Gastrocnemius medialis (tissue), 4 donors: Measurements from ENCODE around the gene PPCDC. TPM values are rescaled to one million over a fixed set of nuclear protein-coding genes. Genes with fewer than 3 reads are reported as not detected.
A peak's percentile ranks its signal among the peaks of the same experiment; 100 is the strongest.
"Not testable (repeated sequence)": the region's sequence is repeated elsewhere in the genome, so short reads cannot be mapped to it uniquely, and the experiment has no call there.

Experiments used
- ATAC-seq, 2 donors: fragments of 150-250 bp; one replicate each; pipeline ENCODE4 v1.9.1; 2016
- DNase-seq, 2 donors: peaks; one replicate each; pipeline ENCODE4 v3.0.0-alpha.2; 2019
- H3K27ac ChIP-seq, 4 donors: fragments of 200-600 bp; sonication (generic); 1 replicate in 1 of 4; 2 replicates in 3 of 4; pipeline ENCODE4 v1.5.1; 2016 to 2018; ENCODE audit warnings: mild to moderate bottlenecking in 2 of 4, moderate library complexity in 1 of 4
- H3K27me3 ChIP-seq, 3 donors: fragments of 200-600 bp; sonication (generic) in 2 of 3; 1 replicate in 1 of 3; 2 replicates in 2 of 3; pipeline versions ENCODE4 v1.5.1 to v1.6.0; 2016 to 2019; ENCODE audit warnings: mild to moderate bottlenecking in 1 of 3, moderate library complexity in 1 of 3
- H3K36me3 ChIP-seq, 2 donors: fragments of 200-600 bp; sonication (generic) in 1 of 2; one replicate each; pipeline ENCODE4 v1.5.1; 2017 to 2018
- H3K4me1 ChIP-seq, 2 donors: fragments of 200-600 bp; sonication (generic) in 1 of 2; one replicate each; pipeline ENCODE4 v1.5.1; 2016 to 2017; ENCODE audit warnings: mild to moderate bottlenecking in 2 of 2
- H3K4me3 ChIP-seq, 4 donors: fragments of 200-600 bp; sonication (generic) in 3 of 4; 1 replicate in 1 of 4; 2 replicates in 3 of 4; pipeline ENCODE4 v1.5.1; 2016 to 2019; ENCODE audit warnings: mild to moderate bottlenecking in 2 of 4
- H3K9me3 ChIP-seq, 3 donors: fragments of 200-600 bp; sonication (generic) in 2 of 3; 1 replicate in 1 of 3; 2 replicates in 2 of 3; pipeline ENCODE4 v1.5.1; 2016 to 2019
- CTCF ChIP-seq, 5 experiments: fragments of 450-650 bp in 3 of 5; fragments of 200-600 bp in 2 of 5; sonication (generic) in 2 of 5; IDR thresholded peaks in 4 of 5; conservative IDR thresholded peaks in 1 of 5; 1 replicate in 4 of 5; 2 replicates in 1 of 5; pipeline ENCODE4 v1.5.1; 2016 to 2019; ENCODE audit warnings: antibody characterized with exemption in 5 of 5, mild to moderate bottlenecking in 3 of 5, moderate library complexity in 3 of 5
- POLR2A ChIP-seq, 2 donors: fragments of 450-650 bp; IDR thresholded peaks; one replicate each; pipeline ENCODE4 v1.6.1; 2017; ENCODE audit warnings: antibody characterized with exemption in 2 of 2, mild to moderate bottlenecking in 2 of 2, moderate library complexity in 2 of 2
- in situ Hi-C, 4 donors: fragments of 200-750 bp; cut with MboI; loops; one replicate each; pipeline versions ENCODE4 v1.15.0 to v1.8.0; 2017; ENCODE audit warnings: low sequenced_read_pairs in 4 of 4
- intact Hi-C: fragments of 100-400 bp; cut with DNase I; formaldehyde crosslinking; loops from one replicate; pipeline ENCODE4 v1.15.1; 2023; ENCODE audit warnings: low total_unique reads
- total RNA-seq, 4 donors: library from RNA; depleted of rRNA; stranded (reverse); fragments of >200 nt; gene quantifications; one replicate each; pipeline versions ENCODE4 v1.1.0 to v1.2.3, GENCODE V29; 2016

The PPCDC gene
- total RNA-seq, 4 donors from 2014 or later = 5.5 to 20.2 (median 11.9) TPM

GRCh38 chr15:75070674-75071073, 47.3 kb downstream of the PPCDC start:
- Histone ChIP-seq H3K27ac (no peak overlapping the region), H3K9me3 (no peaks in the 10 kb centered on the region), H3K36me3 (no peaks in the 10 kb centered on the region), H3K4me1 (peaks cover 0 to 1% of the 10 kb centered on the region in 2 donors), H3K4me3 (no peak overlapping the region), H3K27me3 (no peaks in the 10 kb centered on the region)
- no peak for TF ChIP-seq POLR2A (IDR thresholded peaks at IDR 0.05)
- no peak for TF ChIP-seq CTCF (IDR thresholded peaks at IDR 0.05 in 4 of 5, conservative IDR thresholded peaks at IDR 0.05 in 1 of 5)
- in situ Hi-C loops (no loop called here), intact Hi-C loops (no loop called here)
- ATAC-seq (no peak), DNase-seq (no peak)

GRCh38 chr15:75073197-75073596, 49.8 kb downstream of the PPCDC start:
- in situ Hi-C loops = no loop called here
- ATAC-seq = no peak
- TF ChIP-seq CTCF (IDR thresholded peaks at IDR 0.05 in 4 of 5, conservative IDR thresholded peaks at IDR 0.05 in 1 of 5) (no peak), POLR2A (IDR thresholded peaks at IDR 0.05) (no peak)
- H3K9me3 ChIP-seq = no peaks in the 10 kb centered on the region
- no peak overlapping the region for H3K27ac ChIP-seq
- DNase-seq = peak in 1 of 2 donors; percentile 23
- intact Hi-C loops = no loop called here
- no peaks in the 10 kb centered on the region for H3K36me3 ChIP-seq
- no peaks in the 10 kb centered on the region for H3K27me3 ChIP-seq
- no peaks in the 10 kb centered on the region for H3K4me1 ChIP-seq
- H3K4me3 ChIP-seq = no peak overlapping the region

- H3K27ac ChIP-seq = no peak overlapping the region
- no peak overlapping the region for H3K4me3 ChIP-seq
- in situ Hi-C loops = no loop called here
- H3K9me3 ChIP-seq = no peaks in the 10 kb centered on the region
- DNase-seq (no peak), ATAC-seq (no peak)
- intact Hi-C loops = no loop called here
- no peaks in the 10 kb centered on the region for H3K27me3 ChIP-seq
- TF ChIP-seq POLR2A (IDR thresholded peaks at IDR 0.05) = no peak
- TF ChIP-seq CTCF (IDR thresholded peaks at IDR 0.05 in 4 of 5, conservative IDR thresholded peaks at IDR 0.05 in 1 of 5) = no peak
- no peaks in the 10 kb centered on the region for H3K4me1 ChIP-seq
- H3K36me3 ChIP-seq = no peaks in the 10 kb centered on the region
Measured at GRCh38 chr15:75076277-75076676, 52.9 kb downstream of the PPCDC start.

GRCh38 chr15:75077551-75077961, 54.2 kb downstream of the PPCDC start:
- H3K4me3 ChIP-seq, in situ Hi-C loops, H3K27ac ChIP-seq, DNase-seq, H3K4me1 ChIP-seq, intact Hi-C loops, H3K36me3 ChIP-seq, H3K9me3 ChIP-seq, ATAC-seq, H3K27me3 ChIP-seq: not testable (repeated sequence)

GRCh38 chr15:75081150-75081549, 57.8 kb downstream of the PPCDC start:
- ATAC-seq (no peak), DNase-seq (no peak)
- intact Hi-C loops (no loop called here), in situ Hi-C loops (no loop called here)
- no peaks in the 10 kb centered on the region for H3K36me3 ChIP-seq
- H3K27ac ChIP-seq = no peak overlapping the region
- TF ChIP-seq POLR2A (IDR thresholded peaks at IDR 0.05) = no peak
- no peak for TF ChIP-seq CTCF (IDR thresholded peaks at IDR 0.05 in 4 of 5, conservative IDR thresholded peaks at IDR 0.05 in 1 of 5)
- no peak overlapping the region for H3K4me3 ChIP-seq
- H3K9me3 ChIP-seq = no peaks in the 10 kb centered on the region
- no peaks in the 10 kb centered on the region for H3K27me3 ChIP-seq
- no peaks in the 10 kb centered on the region for H3K4me1 ChIP-seq
